ENCODE data around the gene NDST3.

GRCh38 chr4:118249890-118250289, 215.6 kb downstream of the NDST3 start:
- TF ChIP-seq CTCF (IDR thresholded peaks at IDR 0.05; ENCODE audit: low read depth, low read length), result no peak
- no peak for TF ChIP-seq POLR2A (IDR thresholded peaks at IDR 0.05; ENCODE audit: extremely low read depth, insufficient read length)
- TF ChIP-seq MYC (IDR thresholded peaks at IDR 0.05; ENCODE audit: low read depth, low read length), result no peak
- no peak for TF ChIP-seq MAX (IDR thresholded peaks at IDR 0.05; ENCODE audit: low read depth, low read length)

All from NB4 (cell line).